Body of pancreas (tissue), 4 donors: Measurements from ENCODE around the gene DYNC2LI1. TPM values are rescaled to one million over a fixed set of nuclear protein-coding genes. Genes with fewer than 3 reads are reported as not detected.

Experiments
- ATAC-seq: fragments of 150-250 bp; one replicate; pipeline ENCODE4 v1.9.1; 2016
- DNase-seq, 4 donors: peaks; one replicate each; pipeline ENCODE4 v3.0.0-alpha.2; 2019
- H3K27ac ChIP-seq, 4 donors: fragments of 200-600 bp; sonication (generic); 1 replicate in 3 of 4; 2 replicates in 1 of 4; pipeline versions ENCODE4 v1.5.1 to v1.6.1; 2016 to 2019; ENCODE audit warnings: mild to moderate bottlenecking in 1 of 4, mixed read lengths in 1 of 4, moderate library complexity in 1 of 4
- H3K27me3 ChIP-seq, 2 donors: fragments of 200-600 bp; sonication (generic); one replicate each; pipeline ENCODE4 v1.6.0; 2016; ENCODE audit warnings: mild to moderate bottlenecking in 1 of 2
- H3K36me3 ChIP-seq, 2 donors: fragments of 200-600 bp; sonication (generic); replicated peaks in 1 of 2; 2 replicates each; pipeline ENCODE4 v1.5.1; 2016; ENCODE audit warnings: low read depth in 2 of 2; ENCODE audit not compliant: insufficient read depth in 1 of 2
- H3K4me1 ChIP-seq: fragments of 200-600 bp; sonication (generic); one replicate; pipeline ENCODE4 v1.6.0; 2016
- H3K4me3 ChIP-seq, 2 donors: fragments of 200-600 bp; sonication (generic); 1 replicate in 1 of 2; 2 replicates in 1 of 2; pipeline ENCODE4 v1.5.1; 2016 to 2019
- H3K9me3 ChIP-seq, 3 donors: fragments of 200-600 bp; sonication (generic); 1 replicate in 2 of 3; 2 replicates in 1 of 3; pipeline ENCODE4 v1.5.1; 2016
- POLR2A ChIP-seq, 3 donors: fragments of 450-650 bp; IDR thresholded peaks; one replicate each; pipeline ENCODE4 v1.6.1; 2016; ENCODE audit warnings: antibody characterized with exemption in 3 of 3, mild to moderate bottlenecking in 2 of 3
- WGBS, 2 donors: methylation state at CpG; one replicate each; pipeline ENCODE4 v1.1.5; 2017; 5-methylcytosine and 5-hydroxymethylcytosine counted together
- intact Hi-C: fragments of 100-400 bp; cut with DNase I; formaldehyde crosslinking; loops from one replicate; pipeline ENCODE4 v1.15.1; 2023
- total RNA-seq, 2 donors: library from RNA; depleted of rRNA; stranded (reverse); fragments of >200 nt; gene quantifications; one replicate each; pipeline ENCODE4 v1.1.0, GENCODE V29; 2016
- TF ChIP-seq, protein P1 (sequence below), 7 experiments: fragments of 450-650 bp in 4 of 7; fragments of 200-600 bp in 3 of 7; sonication (generic) in 3 of 7; IDR thresholded peaks; one replicate each; pipeline ENCODE4 v1.5.1; 2016 to 2019; ENCODE audit warnings: antibody characterized with exemption in 7 of 7

Gene DYNC2LI1
- total RNA-seq, 2 donors from 2014 or later, result 21.0 to 21.4 TPM

GRCh38 chr2:43749583-43749982, 24.3 kb upstream of the DYNC2LI1 start:
- Histone ChIP-seq H3K27ac (no peak overlapping the region), H3K4me3 (no peak overlapping the region), H3K36me3 (no peaks in the 10 kb centered on the region), H3K27me3 (no peaks in the 10 kb centered on the region), H3K9me3 (no peaks in the 10 kb centered on the region), H3K4me1 (peaks cover 5% of the 10 kb centered on the region)
- WGBS, 2 donors, result 44 to 47% methylated on average over 3 of the region's 3 CpGs
- no peak for ATAC-seq
- TF ChIP-seq, protein P1, sequence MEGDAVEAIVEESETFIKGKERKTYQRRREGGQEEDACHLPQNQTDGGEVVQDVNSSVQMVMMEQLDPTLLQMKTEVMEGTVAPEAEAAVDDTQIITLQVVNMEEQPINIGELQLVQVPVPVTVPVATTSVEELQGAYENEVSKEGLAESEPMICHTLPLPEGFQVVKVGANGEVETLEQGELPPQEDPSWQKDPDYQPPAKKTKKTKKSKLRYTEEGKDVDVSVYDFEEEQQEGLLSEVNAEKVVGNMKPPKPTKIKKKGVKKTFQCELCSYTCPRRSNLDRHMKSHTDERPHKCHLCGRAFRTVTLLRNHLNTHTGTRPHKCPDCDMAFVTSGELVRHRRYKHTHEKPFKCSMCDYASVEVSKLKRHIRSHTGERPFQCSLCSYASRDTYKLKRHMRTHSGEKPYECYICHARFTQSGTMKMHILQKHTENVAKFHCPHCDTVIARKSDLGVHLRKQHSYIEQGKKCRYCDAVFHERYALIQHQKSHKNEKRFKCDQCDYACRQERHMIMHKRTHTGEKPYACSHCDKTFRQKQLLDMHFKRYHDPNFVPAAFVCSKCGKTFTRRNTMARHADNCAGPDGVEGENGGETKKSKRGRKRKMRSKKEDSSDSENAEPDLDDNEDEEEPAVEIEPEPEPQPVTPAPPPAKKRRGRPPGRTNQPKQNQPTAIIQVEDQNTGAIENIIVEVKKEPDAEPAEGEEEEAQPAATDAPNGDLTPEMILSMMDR (IDR thresholded peaks at IDR 0.05), result no peak
- TF ChIP-seq POLR2A (IDR thresholded peaks at IDR 0.05), result no peak
- DNase-seq, result no peak
- intact Hi-C loops, result no loop called here

- DNase-seq (no peak), ATAC-seq (no peak)
- TF ChIP-seq POLR2A (IDR thresholded peaks at IDR 0.05), result no peak
- TF ChIP-seq, protein P1 (IDR thresholded peaks at IDR 0.05), result no peak
- Histone ChIP-seq H3K27ac (no peak overlapping the region), H3K9me3 (no peaks in the 10 kb centered on the region), H3K27me3 (no peaks in the 10 kb centered on the region), H3K4me1 (no peaks in the 10 kb centered on the region), H3K36me3 (no peaks in the 10 kb centered on the region), H3K4me3 (no peak overlapping the region)
- WGBS, 2 donors, result 92 to 94% methylated on average over 5 of the region's 5 CpGs
- intact Hi-C loops, result no loop called here
These were observed 22.3 kb upstream of the DYNC2LI1 start for GRCh38 chr2:43751476-43751990.

DNA sequence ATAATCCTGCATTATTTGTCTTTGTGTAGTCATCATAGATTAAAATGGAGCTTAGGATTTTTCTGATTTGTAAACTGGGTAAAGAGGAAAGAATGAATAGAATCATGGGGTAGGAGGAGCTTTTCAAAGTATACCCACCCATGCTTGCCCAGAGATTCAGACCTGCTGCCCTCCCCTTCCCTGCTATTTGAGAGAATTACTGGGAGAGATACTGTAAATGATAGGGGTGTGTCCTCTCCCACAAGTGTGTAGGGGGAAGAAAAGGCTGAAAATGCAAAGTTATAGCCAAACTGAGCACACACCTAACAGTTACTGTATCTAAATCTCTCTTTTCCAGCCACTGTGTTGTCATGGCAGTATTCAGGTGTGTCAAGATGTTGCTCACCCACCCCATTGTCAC, 21.5 kb upstream of the DYNC2LI1 start:
- no peaks in the 10 kb centered on the region for H3K27me3 ChIP-seq
- no peak overlapping the region for H3K27ac ChIP-seq
- no peaks in the 10 kb centered on the region for H3K9me3 ChIP-seq
- H3K36me3 ChIP-seq, result no peaks in the 10 kb centered on the region
- ATAC-seq (no peak), DNase-seq (no peak)
- no peak for TF ChIP-seq POLR2A (IDR thresholded peaks at IDR 0.05)
- TF ChIP-seq, protein P1 (IDR thresholded peaks at IDR 0.05), result no peak
- H3K4me3 ChIP-seq, result no peak overlapping the region
- no peaks in the 10 kb centered on the region for H3K4me1 ChIP-seq
- intact Hi-C loops, result no loop called here

DNA sequence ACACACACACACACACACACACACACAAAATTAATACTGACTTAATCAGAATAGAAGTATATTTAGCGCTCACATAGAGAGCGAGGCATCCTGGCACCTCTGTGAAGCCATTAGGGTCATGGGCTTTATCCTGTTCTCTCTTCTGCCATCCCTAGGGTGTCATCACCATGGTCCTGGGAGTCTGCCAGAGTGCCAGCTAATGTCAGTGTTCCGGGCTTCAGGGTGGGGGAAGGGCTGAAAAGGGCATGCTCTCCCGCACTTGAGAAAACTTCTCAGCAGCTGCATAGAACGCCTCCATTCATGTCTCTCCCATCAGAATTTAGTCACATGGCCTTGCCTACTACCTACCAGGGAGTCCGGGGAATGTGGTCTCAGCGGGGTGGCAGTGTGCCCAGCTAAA, 19.7 kb upstream of the DYNC2LI1 start:
- intact Hi-C loops, result no loop called here
- Histone ChIP-seq H3K4me1 (no peaks in the 10 kb centered on the region), H3K27me3 (no peaks in the 10 kb centered on the region), H3K36me3 (no peaks in the 10 kb centered on the region), H3K9me3 (no peaks in the 10 kb centered on the region), H3K27ac (no peak overlapping the region), H3K4me3 (no peak overlapping the region)
- TF ChIP-seq, protein P1 (IDR thresholded peaks at IDR 0.05), result no peak
- no peak for TF ChIP-seq POLR2A (IDR thresholded peaks at IDR 0.05)
- DNase-seq, result no peak
- WGBS, 2 donors, result 83 to 90% methylated on average over 6 to 7 of the region's 7 CpGs
- ATAC-seq, result no peak

- 62 to 81% methylated on average over 3 of the region's 3 CpGs for WGBS, 2 donors
- intact Hi-C loops, result no loop called here
- TF ChIP-seq POLR2A (IDR thresholded peaks at IDR 0.05), result no peak
- TF ChIP-seq, protein P1 (IDR thresholded peaks at IDR 0.05), result no peak
These were observed 15.1 kb upstream of the DYNC2LI1 start for GRCh38 chr2:43758739-43759138.

More at GRCh38 chr2:43758739-43759138, 15.1 kb upstream of the DYNC2LI1 start:
- Histone ChIP-seq H3K4me1 (no peaks in the 10 kb centered on the region), H3K9me3 (no peaks in the 10 kb centered on the region), H3K27me3 (no peaks in the 10 kb centered on the region), H3K4me3 (no peak overlapping the region), H3K36me3 (no peaks in the 10 kb centered on the region), H3K27ac (no peak overlapping the region)
- no peak for ATAC-seq
- peak in 2 of 4 donors; percentile 20 to 22 for DNase-seq
